Gastrocnemius medialis (tissue), 4 donors: Measurements from ENCODE around the gene MMP27.

Experiments used
- CTCF ChIP-seq, 5 experiments: fragments of 450-650 bp in 3 of 5; fragments of 200-600 bp in 2 of 5; sonication (generic) in 2 of 5; IDR thresholded peaks in 4 of 5; conservative IDR thresholded peaks in 1 of 5; 1 replicate in 4 of 5; 2 replicates in 1 of 5; pipeline ENCODE4 v1.5.1; 2016 to 2019; ENCODE audit warnings: antibody characterized with exemption in 5 of 5, mild to moderate bottlenecking in 3 of 5, moderate library complexity in 3 of 5
- POLR2A ChIP-seq, 2 donors: fragments of 450-650 bp; IDR thresholded peaks; one replicate each; pipeline ENCODE4 v1.6.1; 2017; ENCODE audit warnings: antibody characterized with exemption in 2 of 2, mild to moderate bottlenecking in 2 of 2, moderate library complexity in 2 of 2

- TF ChIP-seq POLR2A (IDR thresholded peaks at IDR 0.05) (no peak), CTCF (IDR thresholded peaks at IDR 0.05 in 4 of 5, conservative IDR thresholded peaks at IDR 0.05 in 1 of 5) (no peak)
Observed at GRCh38 chr11:102683277-102683676, 22.3 kb downstream of the MMP27 start.
